Suprapubic skin (tissue), 4 donors: Measurements from ENCODE around the gene SPAG6. TPM values are rescaled to one million over a fixed set of nuclear protein-coding genes. Genes with fewer than 3 reads are reported as not detected.

ENCODE experiments used
- total RNA-seq, 4 donors: library from RNA; depleted of rRNA; stranded (reverse); fragments of >200 nt; gene quantifications; one replicate each; pipeline ENCODE4 v1.1.0, GENCODE V29; 2016

The SPAG6 gene
- total RNA-seq, 4 donors from 2014 or later = 0.34 to 1.1 (median 0.72) TPM; not detected in 1

Other genes starting within 250 kb of the SPAG6 start
- gene EBLN1, start 127.5 kb upstream of the SPAG6 start, total RNA-seq = not detected
- gene COMMD3, start 29.1 kb upstream of the SPAG6 start, total RNA-seq = 10 to 100 TPM; 32.9 to 46.7 (median 37.1) TPM
- 10 to 100 TPM; 24.4 to 55.3 (median 38.5) TPM for gene BMI1, start 24.4 kb upstream of the SPAG6 start, total RNA-seq